IMR-90 (cell line): ENCODE measurements around the gene GDI2. TPM values are rescaled to one million over a fixed set of nuclear protein-coding genes. Genes with fewer than 3 reads are reported as not detected.

ENCODE experiments used
- ATAC-seq: fragments of 200-7000 bp; cut with Tn5 transposase; 2 replicates; pipeline ENCODE4 v1.9.1; 2020; ENCODE audit warnings: low read depth, mild to moderate bottlenecking, moderate library complexity
- BruUV-seq: library from RNA; stranded (reverse); fragments of 400-500 nt; replicated peaks from 2 replicates; lab custom pipeline; 2021; lab: Mats Ljungman, UMichigan
- CTCF ChIA-PET: fragments of 300-600 bp; formaldehyde crosslinking; extraction: SDS; loops from one replicate; lab custom pipeline; 2021; ENCODE audit warnings: antibody characterized with exemption; lab: Yijun Ruan, JAX
- POLR2A ChIA-PET: fragments of 300-600 bp; sonication (Branson Sonifier 250); formaldehyde crosslinking; loops from one replicate; lab custom pipeline; 2022; ENCODE audit warnings: antibody characterized with exemption; ENCODE audit not compliant: unreplicated experiment; lab: Charles Lee
- DNase-seq: peaks from one replicate; pipeline ENCODE4 v3.0.0; 2013
- H2AFZ ChIP-seq: replicated peaks from 2 replicates; pipeline ENCODE3; 2013; ENCODE audit warnings: low read length, mild to moderate bottlenecking; ENCODE audit not compliant: poor library complexity
- H2AK5ac ChIP-seq: 2 replicates; pipeline ENCODE4 v1.6.1; 2013; ENCODE audit warnings: low read depth, low read length, inconsistent platforms
- H2AK9ac ChIP-seq: replicated peaks from 2 replicates; pipeline ENCODE3; 2013; ENCODE audit warnings: mild to moderate bottlenecking, low read depth, low read length, moderate library complexity; ENCODE audit not compliant: poor library complexity
- H2BK120ac ChIP-seq: 2 replicates; pipeline ENCODE4 v1.6.1; 2013; ENCODE audit warnings: low read depth, low read length, inconsistent platforms
- H2BK15ac ChIP-seq: 3 replicates; pipeline ENCODE4 v1.6.1; 2013; ENCODE audit warnings: low read depth, low read length, inconsistent platforms
- H2BK20ac ChIP-seq: 2 replicates; pipeline ENCODE4 v1.6.1; 2013; ENCODE audit warnings: low read depth, mild to moderate bottlenecking, inconsistent platforms, low read length, moderate library complexity
- H2BK5ac ChIP-seq: 2 replicates; pipeline ENCODE4 v1.6.1; 2013; ENCODE audit warnings: mild to moderate bottlenecking, low read depth, low read length, inconsistent platforms; ENCODE audit not compliant: poor library complexity, severe bottlenecking
- H3K14ac ChIP-seq: replicated peaks from 2 replicates; pipeline ENCODE4 v1.6.1; 2013; ENCODE audit warnings: low read depth, low read length, inconsistent platforms
- H3K18ac ChIP-seq: 2 replicates; pipeline ENCODE4 v1.6.1; 2013; ENCODE audit warnings: low read depth, low read length, control low read depth
- H3K23ac ChIP-seq: 2 replicates; pipeline ENCODE4 v1.6.1; 2013; ENCODE audit warnings: low read depth, low read length, inconsistent platforms
- H3K27ac ChIP-seq: 2 replicates; pipeline ENCODE4 v1.5.1; 2013; ENCODE audit warnings: mild to moderate bottlenecking, control low read depth, low read length; ENCODE audit not compliant: insufficient read depth
- H3K27me3 ChIP-seq: 2 replicates; pipeline ENCODE4 v1.6.1; 2013; ENCODE audit warnings: low read length; ENCODE audit not compliant: control insufficient read depth, insufficient read depth
- H3K36me3 ChIP-seq: 2 replicates; pipeline ENCODE4 v1.6.1; 2013; ENCODE audit warnings: low read length, mixed read lengths; ENCODE audit not compliant: control insufficient read depth, insufficient read depth
- H3K4ac ChIP-seq: 2 replicates; pipeline ENCODE4 v1.6.1; 2013; ENCODE audit warnings: low read depth, low read length, inconsistent platforms
- H3K4me1 ChIP-seq: 2 replicates; pipeline ENCODE4 v1.6.1; 2013; ENCODE audit warnings: low read length, mixed read lengths; ENCODE audit not compliant: control insufficient read depth, insufficient read depth
- H3K4me2 ChIP-seq: 2 replicates; pipeline ENCODE4 v1.6.1; 2013; ENCODE audit warnings: low read depth, mild to moderate bottlenecking, control low read depth, low read length, moderate library complexity
- H3K4me3 ChIP-seq: 2 replicates; pipeline ENCODE4 v1.5.1; 2013; ENCODE audit warnings: low read depth, mild to moderate bottlenecking, control low read depth, low read length, moderate library complexity; ENCODE audit not compliant: insufficient read depth
- H3K56ac ChIP-seq: 2 replicates; pipeline ENCODE4 v1.6.1; 2013; ENCODE audit warnings: low read length, inconsistent platforms; ENCODE audit not compliant: insufficient read depth; ENCODE audit errors: extremely low read depth
- H3K79me1 ChIP-seq, 2 experiments: 2 replicates each; pipeline ENCODE4 v1.6.1; 2013; ENCODE audit warnings: low read length in 2 of 2, inconsistent platforms in 1 of 2, low read depth in 1 of 2
- H3K9ac ChIP-seq: 2 replicates; pipeline ENCODE4 v1.6.1; 2013; ENCODE audit warnings: low read depth, low read length, control low read depth
- H3K9me1 ChIP-seq: 2 replicates; pipeline ENCODE4 v1.6.1; 2013; ENCODE audit warnings: low read length, inconsistent platforms; ENCODE audit not compliant: insufficient read depth
- H3K9me3 ChIP-seq: 2 replicates; pipeline ENCODE4 v1.6.1; 2013; ENCODE audit warnings: low read length; ENCODE audit not compliant: control insufficient read depth, insufficient read depth
- H4K20me1 ChIP-seq: 2 replicates; pipeline ENCODE4 v1.6.1; 2013; ENCODE audit warnings: low read length, inconsistent platforms; ENCODE audit not compliant: insufficient read depth
- H4K5ac ChIP-seq: 2 replicates; pipeline ENCODE4 v1.6.1; 2013; ENCODE audit warnings: mild to moderate bottlenecking, low read depth, low read length, control low read depth
- H4K8ac ChIP-seq, 2 experiments: 2 replicates each; pipeline ENCODE4 v1.6.1; 2013; ENCODE audit warnings: low read depth in 2 of 2, low read length in 2 of 2, control low read depth in 1 of 2, inconsistent platforms in 1 of 2
- H4K91ac ChIP-seq: 2 replicates; pipeline ENCODE4 v1.6.1; 2013; ENCODE audit warnings: low read depth, low read length, inconsistent platforms; ENCODE audit not compliant: insufficient read depth
- BHLHE40 ChIP-seq: fragments of 150-350 bp; IDR thresholded peaks from 2 replicates; pipeline ENCODE4 v1.6.1; 2016; ENCODE audit warnings: mild to moderate bottlenecking, low read depth, low read length
- CEBPB ChIP-seq: IDR thresholded peaks from 2 replicates; pipeline ENCODE4 v1.6.1; 2012; ENCODE audit warnings: low read depth, low read length, improper control_type of control experiment
- CHD1 ChIP-seq: IDR thresholded peaks from 2 replicates; pipeline ENCODE4 v1.6.1; 2012; ENCODE audit warnings: low read depth, low read length, improper control_type of control experiment
- FOS ChIP-seq: fragments of 150-350 bp; IDR thresholded peaks from 2 replicates; pipeline ENCODE4 v1.6.1; 2016; ENCODE audit warnings: low read depth, low read length
- MAFK ChIP-seq: IDR thresholded peaks from 2 replicates; pipeline ENCODE4 v1.6.1; 2012; ENCODE audit warnings: low read depth, low read length, improper control_type of control experiment
- MAZ ChIP-seq: IDR thresholded peaks from 2 replicates; pipeline ENCODE4 v1.6.1; 2012; ENCODE audit warnings: low read depth, mild to moderate bottlenecking, low read length, improper control_type of control experiment, moderate library complexity, borderline replicate concordance
- MXI1 ChIP-seq: IDR thresholded peaks from 2 replicates; pipeline ENCODE4 v1.6.1; 2012; ENCODE audit warnings: low read depth, mild to moderate bottlenecking, low read length, moderate library complexity, borderline replicate concordance
- NFE2L2 ChIP-seq: fragments of 150-350 bp; IDR thresholded peaks from 2 replicates; pipeline ENCODE4 v1.6.1; 2016; ENCODE audit warnings: low read depth, mild to moderate bottlenecking, low read length
- POLR2A ChIP-seq: IDR thresholded peaks from 2 replicates; pipeline ENCODE4 v1.6.1; 2012; ENCODE audit warnings: mild to moderate bottlenecking, low read depth, low read length
- RAD21 ChIP-seq: IDR thresholded peaks from 2 replicates; pipeline ENCODE4 v1.6.1; 2012; ENCODE audit warnings: low read length, improper control_type of control experiment
- RCOR1 ChIP-seq: IDR thresholded peaks from 2 replicates; pipeline ENCODE4 v1.6.1; 2012; ENCODE audit warnings: mild to moderate bottlenecking, low read length, improper control_type of control experiment; ENCODE audit not compliant: insufficient replicate concordance
- RFX5 ChIP-seq: IDR thresholded peaks from 2 replicates; pipeline ENCODE4 v1.8.0; 2012; ENCODE audit warnings: low read depth, mild to moderate bottlenecking, low read length, moderate library complexity
- SMC3 ChIP-seq: fragments of 150-350 bp; IDR thresholded peaks from 2 replicates; pipeline ENCODE4 v1.6.1; 2016; ENCODE audit warnings: low read depth, mild to moderate bottlenecking, antibody characterized with exemption, low read length, moderate library complexity
- WGBS, 2 experiments: methylation state at CpG; one replicate each; pipeline versions ENCODE4 v1.1.5 to v1.1.7; 2013; ENCODE audit warnings: missing lambda C conversion rate in 2 of 2; ENCODE audit not compliant: insufficient read length in 1 of 2; ENCODE audit errors: extremely low coverage in 2 of 2; 5-methylcytosine and 5-hydroxymethylcytosine counted together
- dilution Hi-C: fragments of 300-500 bp; cut with HindIII; formaldehyde crosslinking; loops from one replicate; pipeline ENCODE4 v1.14.3; 2018; ENCODE audit warnings: low sequenced_read_pairs; ENCODE audit not compliant: unreplicated experiment
- in situ Hi-C: fragments of 300-500 bp; cut with MboI; formaldehyde crosslinking; loops from 3 replicates; pipeline ENCODE4 v1.14.3; 2019; ENCODE audit warnings: low sequenced_read_pairs, inconsistent platforms, mixed read lengths
- intact Hi-C: fragments of 100-400 bp; cut with micrococcal nuclease; formaldehyde crosslinking; loops from 2 replicates; pipeline ENCODE4 v1.10.0; 2022
- polyA plus RNA-seq, 3 experiments: library from polyadenylated mRNA; depleted of rRNA; stranded (reverse); fragments of >200 nt; gene quantifications; 2 replicates each; pipeline ENCODE4 v1.2.3, GENCODE V29; 2012; ENCODE audit warnings: low replicate concordance in 1 of 3
- total RNA-seq: library from RNA; depleted of rRNA; stranded (reverse); fragments of >200 nt; gene quantifications from 2 replicates; pipeline ENCODE4 v1.2.3, GENCODE V29; 2012
- TF ChIP-seq, protein P1 (sequence below): fragments of 150-350 bp; IDR thresholded peaks from 2 replicates; pipeline ENCODE4 v1.6.1; 2016; ENCODE audit warnings: low read depth, mild to moderate bottlenecking, low read length, moderate library complexity, borderline replicate concordance
- TF ChIP-seq, protein P2 (sequence below): fragments of 150-350 bp; IDR thresholded peaks from 2 replicates; pipeline ENCODE4 v1.6.1; 2017; ENCODE audit warnings: mild to moderate bottlenecking, antibody characterized with exemption, low read length, low read depth
- TF ChIP-seq, protein P3 (sequence below): conservative IDR thresholded peaks from 2 replicates; pipeline ENCODE4 v1.5.1; 2012; ENCODE audit warnings: mild to moderate bottlenecking, low read depth, low read length, improper control_type of control experiment

The GDI2 gene
- total and polyA plus RNA-seq, 2 of the 4 experiments (the other 2 are of a cell fraction), result 171 to 396 TPM

DNA sequence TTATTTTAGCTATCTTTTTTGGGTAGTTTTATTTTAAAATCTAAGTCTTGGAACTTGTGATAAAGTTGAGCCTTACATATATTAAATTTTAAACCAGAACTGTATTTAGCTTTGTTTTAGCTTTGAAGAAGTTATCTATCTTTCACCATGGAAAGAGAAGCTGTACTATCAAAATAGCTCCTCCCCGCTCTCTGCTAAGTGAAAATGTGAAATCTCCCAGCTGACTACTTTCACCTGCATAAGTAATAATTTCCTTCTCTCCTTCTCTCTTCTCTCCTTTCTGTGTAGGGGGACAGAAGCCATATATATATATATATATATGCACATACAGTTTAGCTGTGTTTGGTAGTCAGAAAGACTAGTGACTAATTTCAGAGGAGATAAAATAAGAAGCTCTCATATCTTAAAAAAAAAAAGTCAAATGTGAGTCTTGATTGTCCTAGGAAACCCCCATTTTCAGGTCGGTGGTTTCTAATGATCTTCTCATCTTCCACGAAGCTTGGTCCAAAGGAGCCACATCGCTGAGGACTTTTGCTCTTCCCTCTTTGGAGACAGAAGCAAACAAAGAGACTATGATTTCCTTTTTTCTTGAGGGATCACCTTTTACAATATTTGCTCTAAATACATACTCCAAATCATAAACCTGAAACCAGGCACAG, 30.6 kb upstream of the GDI2 start:
- intact Hi-C loops, result no loop called here
- in situ Hi-C loops, result no loop called here
- no peak overlapping the region for H2BK15ac ChIP-seq
- no peak overlapping the region for H4K8ac ChIP-seq
- H3K4me3 ChIP-seq, result no peak overlapping the region
- H3K56ac ChIP-seq, result no peak overlapping the region
- no peak overlapping the region for H2AFZ ChIP-seq
- no peak for ATAC-seq
- no peaks in the 10 kb centered on the region for H3K4me1 ChIP-seq
- no peaks in the 10 kb centered on the region for H3K27me3 ChIP-seq
- H3K9me3 ChIP-seq, result no peaks in the 10 kb centered on the region
- H2BK20ac ChIP-seq, result no peak overlapping the region
- H3K18ac ChIP-seq, result no peak overlapping the region
- H2AK9ac ChIP-seq, result no peak overlapping the region
- no peak overlapping the region for H4K91ac ChIP-seq
- no peaks in the 10 kb centered on the region for H3K36me3 ChIP-seq
- H3K79me1 ChIP-seq, result no peaks in the 10 kb centered on the region
- H3K27ac ChIP-seq, result no peak overlapping the region
- TF ChIP-seq, protein P1, sequence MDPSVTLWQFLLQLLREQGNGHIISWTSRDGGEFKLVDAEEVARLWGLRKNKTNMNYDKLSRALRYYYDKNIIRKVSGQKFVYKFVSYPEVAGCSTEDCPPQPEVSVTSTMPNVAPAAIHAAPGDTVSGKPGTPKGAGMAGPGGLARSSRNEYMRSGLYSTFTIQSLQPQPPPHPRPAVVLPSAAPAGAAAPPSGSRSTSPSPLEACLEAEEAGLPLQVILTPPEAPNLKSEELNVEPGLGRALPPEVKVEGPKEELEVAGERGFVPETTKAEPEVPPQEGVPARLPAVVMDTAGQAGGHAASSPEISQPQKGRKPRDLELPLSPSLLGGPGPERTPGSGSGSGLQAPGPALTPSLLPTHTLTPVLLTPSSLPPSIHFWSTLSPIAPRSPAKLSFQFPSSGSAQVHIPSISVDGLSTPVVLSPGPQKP, result no peak
- TF ChIP-seq POLR2A (no peak), MAZ (no peak), BHLHE40 (no peak), RAD21 (no peak), NFE2L2 (no peak), SMC3 (no peak), CEBPB (no peak), RCOR1 (no peak), MXI1 (no peak), MAFK (no peak), FOS (no peak), RFX5 (no peak), CHD1 (no peak)
- TF ChIP-seq, protein P2, sequence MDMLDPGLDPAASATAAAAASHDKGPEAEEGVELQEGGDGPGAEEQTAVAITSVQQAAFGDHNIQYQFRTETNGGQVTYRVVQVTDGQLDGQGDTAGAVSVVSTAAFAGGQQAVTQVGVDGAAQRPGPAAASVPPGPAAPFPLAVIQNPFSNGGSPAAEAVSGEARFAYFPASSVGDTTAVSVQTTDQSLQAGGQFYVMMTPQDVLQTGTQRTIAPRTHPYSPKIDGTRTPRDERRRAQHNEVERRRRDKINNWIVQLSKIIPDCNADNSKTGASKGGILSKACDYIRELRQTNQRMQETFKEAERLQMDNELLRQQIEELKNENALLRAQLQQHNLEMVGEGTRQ, result no peak
- TF ChIP-seq, protein P3, sequence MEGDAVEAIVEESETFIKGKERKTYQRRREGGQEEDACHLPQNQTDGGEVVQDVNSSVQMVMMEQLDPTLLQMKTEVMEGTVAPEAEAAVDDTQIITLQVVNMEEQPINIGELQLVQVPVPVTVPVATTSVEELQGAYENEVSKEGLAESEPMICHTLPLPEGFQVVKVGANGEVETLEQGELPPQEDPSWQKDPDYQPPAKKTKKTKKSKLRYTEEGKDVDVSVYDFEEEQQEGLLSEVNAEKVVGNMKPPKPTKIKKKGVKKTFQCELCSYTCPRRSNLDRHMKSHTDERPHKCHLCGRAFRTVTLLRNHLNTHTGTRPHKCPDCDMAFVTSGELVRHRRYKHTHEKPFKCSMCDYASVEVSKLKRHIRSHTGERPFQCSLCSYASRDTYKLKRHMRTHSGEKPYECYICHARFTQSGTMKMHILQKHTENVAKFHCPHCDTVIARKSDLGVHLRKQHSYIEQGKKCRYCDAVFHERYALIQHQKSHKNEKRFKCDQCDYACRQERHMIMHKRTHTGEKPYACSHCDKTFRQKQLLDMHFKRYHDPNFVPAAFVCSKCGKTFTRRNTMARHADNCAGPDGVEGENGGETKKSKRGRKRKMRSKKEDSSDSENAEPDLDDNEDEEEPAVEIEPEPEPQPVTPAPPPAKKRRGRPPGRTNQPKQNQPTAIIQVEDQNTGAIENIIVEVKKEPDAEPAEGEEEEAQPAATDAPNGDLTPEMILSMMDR, result no peak
- BruUV-seq, result no TSS peak
- H2AK5ac ChIP-seq, result no peak overlapping the region
- H2BK120ac ChIP-seq, result no peak overlapping the region
- POLR2A ChIA-PET, result interaction anchor here (0.5 to 0.6 kb wide), 2 partner anchors 13 to 142 kb away, joined by 4 to 9 read pairs; no protein-coding TSS in a partner anchor
- no peak overlapping the region for H3K4ac ChIP-seq
- no peak for DNase-seq
- no peak overlapping the region for H3K14ac ChIP-seq
- H4K5ac ChIP-seq, result no peak overlapping the region
- no peaks in the 10 kb centered on the region for H4K20me1 ChIP-seq
- no peak overlapping the region for H3K4me2 ChIP-seq
- no peak overlapping the region for H3K23ac ChIP-seq
- H3K9me1 ChIP-seq, result no peaks in the 10 kb centered on the region
- dilution Hi-C loops, result no loop called here
- H2BK5ac ChIP-seq, result no peak overlapping the region
- 90% methylated on average over 3 of the region's 4 CpGs; no CpG with 5 or more reads in 1 of the 2 experiments for WGBS, 2 experiments
- H3K9ac ChIP-seq, result no peak overlapping the region
- CTCF ChIA-PET, result no interaction called here
